Measurements from ENCODE around the gene CAPN10. TPM values are rescaled to one million over a fixed set of nuclear protein-coding genes. Genes with fewer than 3 reads are reported as not detected.

The CAPN10 gene
- polyA plus RNA-seq, 12 donors, result 11.9 to 23.8 (median 15.1) TPM; not detected in 1

DNA sequence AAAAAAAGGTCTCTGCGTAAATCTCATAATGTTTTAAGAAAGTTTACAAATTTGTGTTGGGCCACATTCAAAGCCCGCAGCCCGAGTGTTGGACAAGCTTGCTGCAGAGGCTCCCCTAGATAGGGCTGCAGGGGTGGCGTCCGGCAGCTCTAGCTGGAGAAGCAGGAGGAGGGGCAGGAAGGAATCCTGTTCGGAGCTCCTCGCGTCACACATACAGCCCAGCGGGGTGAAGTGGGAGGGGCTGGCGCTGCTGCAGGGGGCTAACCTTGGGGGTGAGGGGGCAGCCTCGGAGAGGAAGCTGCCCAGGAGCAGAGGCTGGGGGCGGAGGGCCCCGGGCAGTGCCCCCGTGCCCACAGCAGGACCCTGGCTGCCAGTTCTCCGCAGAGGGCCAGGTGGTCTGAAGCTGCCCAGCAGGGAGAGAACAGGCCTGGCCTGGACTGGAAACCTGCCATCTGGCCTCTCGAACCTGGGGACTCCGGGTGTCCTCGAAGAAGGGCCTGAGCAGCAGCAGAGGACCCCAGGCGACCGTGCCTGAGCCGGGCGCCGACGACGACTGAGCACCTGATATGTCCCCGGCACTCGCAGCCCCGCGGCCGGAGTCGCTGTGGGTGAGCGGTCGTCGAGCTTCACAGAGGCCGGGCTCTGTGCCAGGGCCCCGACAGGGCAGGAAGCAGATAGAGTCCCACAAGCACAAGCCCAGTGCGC lies 36.1 kb downstream of the CAPN10 start:
- no peak for DNase-seq

DNA sequence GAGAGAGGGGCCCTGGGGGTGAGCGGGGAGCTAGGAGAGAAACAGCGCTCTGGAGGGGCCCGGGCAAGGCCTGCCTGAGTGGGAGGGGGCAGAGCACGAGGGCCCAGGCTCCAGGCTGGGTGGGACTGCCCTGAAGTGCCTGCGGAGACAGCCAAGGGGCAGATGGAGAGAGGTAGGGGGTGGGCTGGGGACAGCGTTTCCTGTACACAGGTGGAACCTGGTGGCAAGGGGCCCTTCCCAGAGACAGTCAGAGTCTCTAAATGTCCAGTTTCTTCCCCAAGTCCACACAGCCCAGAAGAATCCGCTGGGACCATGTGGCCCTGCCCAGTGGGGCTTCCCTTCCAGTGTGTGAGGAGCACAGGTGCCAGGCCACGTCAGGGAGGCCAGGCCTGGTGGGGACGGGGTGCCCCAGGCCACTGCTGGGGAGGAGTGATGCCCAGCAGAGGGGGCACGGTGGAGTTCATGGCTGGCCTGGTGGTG lies 37.0 kb downstream of the CAPN10 start:
- DNase-seq, result no peak

DNA sequence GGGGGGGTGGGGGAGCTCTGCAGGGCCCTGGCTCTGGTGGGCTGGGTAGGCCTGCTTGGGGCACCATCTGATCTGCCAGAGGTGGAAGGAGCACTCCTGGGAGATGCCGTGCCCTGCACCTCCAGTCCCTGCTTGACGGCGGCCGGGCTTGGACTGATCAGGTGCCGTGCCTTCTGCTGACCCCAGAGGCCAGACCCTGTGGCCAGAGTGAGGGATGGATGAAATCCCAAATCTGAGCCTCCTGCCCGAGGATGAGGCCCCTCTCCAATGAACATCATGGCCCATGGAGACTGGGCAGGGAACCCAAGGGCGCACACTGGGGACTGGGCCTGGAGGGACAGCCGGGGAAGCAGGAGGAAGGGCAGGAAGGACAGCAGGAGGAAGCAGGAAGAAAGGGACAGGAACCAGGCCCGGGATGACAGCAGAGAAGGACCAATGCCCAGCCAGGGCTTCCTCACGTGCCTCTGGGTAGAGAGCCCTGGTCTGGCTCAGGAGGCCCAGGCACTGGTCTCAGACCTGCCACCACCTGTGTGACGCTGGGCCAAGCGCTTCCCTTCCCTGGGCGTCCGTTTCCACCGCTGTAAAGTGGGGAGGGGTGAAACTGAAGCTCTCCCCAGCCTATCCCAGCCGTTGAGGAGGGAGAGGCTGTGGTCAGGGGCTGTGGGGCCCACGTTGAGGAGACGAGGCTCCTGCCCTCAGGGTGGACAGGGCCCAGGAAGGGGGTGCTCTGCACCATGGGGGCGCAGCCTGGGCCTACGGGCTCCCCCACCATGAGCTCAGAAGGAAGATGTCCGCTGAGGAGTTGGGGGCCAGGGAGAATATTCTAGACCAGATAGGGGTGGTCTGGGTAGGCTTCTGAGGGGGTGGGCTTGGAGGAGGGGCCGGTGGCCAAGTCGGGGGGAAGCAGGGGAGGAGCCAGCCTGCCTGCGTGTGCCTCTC lies 37.7 kb downstream of the CAPN10 start:
- no peak for DNase-seq

DNA sequence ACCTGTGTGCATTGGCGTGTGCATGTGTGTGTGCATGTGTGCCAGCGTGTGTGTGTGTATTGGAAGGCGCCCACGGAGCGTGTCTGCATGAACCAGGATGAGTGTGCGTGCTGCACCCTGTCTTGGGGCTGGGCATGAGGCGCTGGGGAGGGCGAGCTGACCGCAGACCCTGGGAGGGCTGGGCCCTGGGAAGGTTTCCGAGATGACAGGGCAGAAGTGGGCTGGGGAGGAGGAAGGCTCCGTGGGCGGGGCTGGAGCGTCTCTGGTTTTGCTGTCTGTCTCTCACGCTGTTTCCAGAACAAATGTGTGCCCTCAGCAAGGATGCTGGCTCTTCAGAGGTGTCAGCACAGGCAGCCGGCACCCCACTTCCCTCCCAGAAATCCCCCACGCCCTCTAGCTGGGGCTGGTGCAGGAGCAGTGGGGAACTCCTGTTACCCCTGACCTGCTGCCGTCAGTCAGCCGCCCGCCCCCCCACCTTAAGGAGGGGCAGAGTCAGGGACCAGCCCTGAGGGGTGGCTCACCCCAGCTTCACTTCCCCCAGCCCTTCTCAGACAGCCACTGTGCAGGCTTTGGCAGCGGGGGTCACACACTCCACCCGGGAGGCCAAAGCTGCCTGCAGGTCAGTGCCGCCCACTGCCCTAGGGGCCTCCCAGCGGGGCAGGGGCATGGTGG lies 38.6 kb downstream of the CAPN10 start, which contains the start of gene GPR35:
TSS of gene GPR35 (plus strand) at position 531 of the 672 bp plus-strand sequence. CDS start 4,473 bp downstream, outside the sequence.
- DNase-seq, result no peak

DNA sequence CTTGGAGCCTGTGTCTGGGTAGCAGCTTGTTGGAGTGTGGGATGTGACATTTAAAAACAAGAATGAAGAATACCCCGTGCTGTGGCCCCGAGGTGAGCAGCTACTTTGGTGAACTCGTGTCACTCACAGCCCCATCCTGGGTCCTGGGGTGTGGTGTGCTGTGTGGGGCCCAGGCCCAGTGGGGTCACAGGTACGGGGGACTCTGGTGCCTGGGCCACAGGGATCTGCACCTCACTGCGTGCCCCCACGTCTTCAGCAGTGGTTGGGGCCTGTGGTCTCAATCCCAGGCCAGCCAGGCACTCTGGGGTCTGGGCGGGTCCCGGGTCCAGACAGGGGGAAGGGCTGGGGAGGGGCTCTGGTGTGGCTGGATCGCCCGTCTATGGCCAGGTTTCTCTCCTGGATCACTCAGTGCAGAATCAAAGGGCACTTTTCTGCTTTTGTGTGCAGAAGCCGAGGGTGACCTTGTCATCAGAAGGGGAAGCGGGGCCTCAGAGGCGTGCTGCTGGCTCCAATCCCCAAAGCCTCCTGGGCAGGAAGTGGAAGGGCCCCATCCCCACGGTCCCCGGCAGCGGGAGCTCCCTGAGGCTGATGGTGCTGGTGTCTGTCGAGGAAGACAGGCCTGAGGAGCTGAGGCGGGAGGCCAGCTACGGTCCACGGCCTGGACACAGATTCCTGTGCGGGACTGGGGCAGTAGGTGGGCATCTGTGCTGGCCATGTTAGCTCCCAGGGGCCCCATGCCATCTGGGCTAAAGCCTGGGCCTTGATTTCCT lies 40.2 kb downstream of the CAPN10 start:
- no peak for DNase-seq

DNA sequence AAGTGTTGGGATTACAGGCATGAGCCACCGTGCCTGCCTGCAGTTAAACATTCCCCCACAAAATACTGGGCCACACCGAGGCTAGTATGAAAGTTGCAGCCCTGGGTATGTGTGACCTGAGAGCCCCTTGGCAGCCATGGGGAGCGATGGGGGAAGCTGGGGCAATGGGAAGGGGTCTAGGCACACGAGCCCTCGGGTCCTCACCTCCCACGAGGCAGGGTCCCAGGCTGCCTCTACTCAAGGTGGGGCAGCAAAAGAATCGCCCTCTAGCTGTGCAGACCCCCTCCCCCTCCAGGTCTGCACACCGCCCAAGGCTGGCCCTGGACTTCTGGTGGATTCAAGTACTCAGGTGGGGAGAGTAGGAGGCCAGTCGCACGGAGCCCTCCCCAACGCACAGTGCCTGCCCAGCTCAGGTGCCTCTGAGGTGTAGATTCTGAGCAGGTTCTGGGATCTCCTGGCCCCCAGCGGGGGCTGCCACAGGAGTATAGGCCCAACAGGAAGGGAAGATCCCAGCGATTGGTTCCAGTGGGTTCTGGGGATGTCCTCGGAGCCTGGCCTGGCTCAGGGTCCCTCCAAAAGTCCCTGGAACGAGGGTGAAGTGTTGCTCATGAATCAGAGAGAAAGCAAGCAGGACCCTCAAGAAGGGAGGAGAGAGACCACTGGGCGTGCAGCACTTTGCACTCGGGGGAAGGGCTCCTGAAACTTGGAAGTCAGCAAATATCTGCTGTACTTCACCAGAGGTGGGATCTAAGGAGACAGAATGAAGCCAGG lies 41.4 kb downstream of the CAPN10 start:
- no peak for DNase-seq

DNA sequence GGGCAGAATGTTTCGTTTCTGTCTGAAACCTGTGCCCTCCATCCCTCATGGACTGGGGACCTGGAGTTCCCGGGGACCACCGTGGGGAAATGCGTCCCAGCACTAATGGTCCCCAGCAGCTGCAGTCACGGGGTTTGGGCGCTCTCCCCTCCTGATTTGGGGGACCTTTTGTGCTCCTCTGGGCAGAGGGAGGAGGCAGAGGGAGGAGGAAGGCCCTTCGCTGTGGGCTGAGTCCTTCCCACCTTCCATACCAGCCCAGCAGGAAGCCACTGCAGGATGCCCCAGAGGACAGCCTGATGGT lies 41.9 kb downstream of the CAPN10 start:
- no peak for DNase-seq

DNA sequence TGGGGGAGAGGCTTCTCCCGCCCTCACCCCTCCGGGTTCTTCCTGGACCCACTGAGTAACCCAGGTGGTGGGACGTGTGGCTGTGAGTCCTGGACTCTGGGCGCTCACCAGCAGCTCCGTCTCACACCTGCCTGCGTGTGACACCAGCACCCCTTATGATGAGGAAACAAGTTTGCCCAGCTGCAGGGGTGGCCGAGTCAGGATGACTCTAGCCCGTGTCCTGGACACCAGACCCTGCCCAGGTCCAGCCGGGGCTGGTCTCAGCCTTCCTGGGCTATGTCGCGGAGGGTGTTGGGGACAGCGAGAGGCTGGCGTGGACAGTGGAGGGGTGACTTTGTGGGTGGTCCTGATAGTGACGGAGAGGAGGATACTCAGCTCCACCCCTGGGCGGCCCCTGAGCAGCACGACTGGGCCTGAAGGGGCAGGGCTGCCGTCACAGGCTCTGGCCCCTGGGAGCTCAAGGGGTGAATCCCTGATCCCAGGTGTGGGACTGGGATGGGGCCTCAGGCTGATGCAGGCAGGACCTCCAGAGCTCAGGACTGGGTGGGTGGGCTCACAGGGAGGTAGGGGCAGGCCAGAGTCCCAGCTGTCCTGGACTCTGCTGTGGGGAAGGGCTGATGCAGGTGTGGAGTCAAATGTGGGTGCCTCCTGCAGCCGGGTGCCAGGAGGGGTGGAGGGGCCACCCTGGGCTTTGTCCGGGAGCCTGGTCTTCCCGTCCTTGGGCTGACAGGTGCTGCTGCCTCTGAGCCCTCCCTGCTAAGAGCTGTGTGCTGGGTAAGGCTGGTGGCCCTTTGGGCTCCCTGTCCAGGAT lies 42.5 kb downstream of the CAPN10 start:
- DNase-seq, result no peak

DNA sequence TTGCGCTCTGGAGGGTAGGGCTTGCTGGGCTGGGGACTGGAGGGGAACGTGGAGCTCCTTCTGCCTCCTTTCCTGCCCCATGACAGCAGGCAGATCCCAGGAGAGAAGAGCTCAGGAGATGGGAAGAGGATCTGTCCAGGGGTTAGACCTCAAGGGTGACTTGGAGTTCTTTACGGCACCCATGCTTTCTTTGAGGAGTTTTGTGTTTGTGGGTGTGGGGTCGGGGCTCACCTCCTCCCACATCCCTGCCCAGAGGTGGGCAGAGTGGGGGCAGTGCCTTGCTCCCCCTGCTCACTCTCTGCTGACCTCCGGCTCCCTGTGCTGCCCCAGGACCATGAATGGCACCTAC lies 43.1 kb downstream of the CAPN10 start:
- DNase-seq, result no peak

DNA sequence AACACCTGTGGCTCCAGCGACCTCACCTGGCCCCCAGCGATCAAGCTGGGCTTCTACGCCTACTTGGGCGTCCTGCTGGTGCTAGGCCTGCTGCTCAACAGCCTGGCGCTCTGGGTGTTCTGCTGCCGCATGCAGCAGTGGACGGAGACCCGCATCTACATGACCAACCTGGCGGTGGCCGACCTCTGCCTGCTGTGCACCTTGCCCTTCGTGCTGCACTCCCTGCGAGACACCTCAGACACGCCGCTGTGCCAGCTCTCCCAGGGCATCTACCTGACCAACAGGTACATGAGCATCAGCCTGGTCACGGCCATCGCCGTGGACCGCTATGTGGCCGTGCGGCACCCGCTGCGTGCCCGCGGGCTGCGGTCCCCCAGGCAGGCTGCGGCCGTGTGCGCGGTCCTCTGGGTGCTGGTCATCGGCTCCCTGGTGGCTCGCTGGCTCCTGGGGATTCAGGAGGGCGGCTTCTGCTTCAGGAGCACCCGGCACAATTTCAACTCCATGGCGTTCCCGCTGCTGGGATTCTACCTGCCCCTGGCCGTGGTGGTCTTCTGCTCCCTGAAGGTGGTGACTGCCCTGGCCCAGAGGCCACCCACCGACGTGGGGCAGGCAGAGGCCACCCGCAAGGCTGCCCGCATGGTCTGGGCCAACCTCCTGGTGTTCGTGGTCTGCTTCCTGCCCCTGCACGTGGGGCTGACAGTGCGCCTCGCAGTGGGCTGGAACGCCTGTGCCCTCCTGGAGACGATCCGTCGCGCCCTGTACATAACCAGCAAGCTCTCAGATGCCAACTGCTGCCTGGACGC lies 43.6 kb downstream of the CAPN10 start:
- DNase-seq, result no peak

DNA sequence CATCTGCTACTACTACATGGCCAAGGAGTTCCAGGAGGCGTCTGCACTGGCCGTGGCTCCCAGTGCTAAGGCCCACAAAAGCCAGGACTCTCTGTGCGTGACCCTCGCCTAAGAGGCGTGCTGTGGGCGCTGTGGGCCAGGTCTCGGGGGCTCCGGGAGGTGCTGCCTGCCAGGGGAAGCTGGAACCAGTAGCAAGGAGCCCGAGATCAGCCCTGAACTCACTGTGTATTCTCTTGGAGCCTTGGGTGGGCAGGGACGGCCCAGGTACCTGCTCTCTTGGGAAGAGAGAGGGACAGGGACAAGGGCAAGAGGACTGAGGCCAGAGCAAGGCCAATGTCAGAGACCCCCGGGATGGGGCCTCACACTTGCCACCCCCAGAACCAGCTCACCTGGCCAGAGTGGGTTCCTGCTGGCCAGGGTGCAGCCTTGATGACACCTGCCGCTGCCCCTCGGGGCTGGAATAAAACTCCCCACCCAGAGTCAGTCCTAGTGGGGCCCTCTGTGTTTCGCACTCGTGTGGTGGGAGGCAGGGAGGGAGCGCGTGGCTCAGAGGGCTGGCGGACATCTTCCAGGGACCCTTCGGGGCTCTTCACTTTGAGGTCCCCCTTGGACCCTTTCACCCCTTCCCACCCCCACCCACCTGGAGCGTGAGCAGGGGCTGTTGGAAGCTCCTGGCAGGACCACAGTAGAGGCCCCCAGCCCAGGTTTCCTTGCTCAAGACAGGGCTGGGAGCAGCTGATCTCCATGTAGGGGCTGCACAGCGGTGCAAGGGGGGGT lies 44.4 kb downstream of the CAPN10 start:
- DNase-seq, result no peak

DNA sequence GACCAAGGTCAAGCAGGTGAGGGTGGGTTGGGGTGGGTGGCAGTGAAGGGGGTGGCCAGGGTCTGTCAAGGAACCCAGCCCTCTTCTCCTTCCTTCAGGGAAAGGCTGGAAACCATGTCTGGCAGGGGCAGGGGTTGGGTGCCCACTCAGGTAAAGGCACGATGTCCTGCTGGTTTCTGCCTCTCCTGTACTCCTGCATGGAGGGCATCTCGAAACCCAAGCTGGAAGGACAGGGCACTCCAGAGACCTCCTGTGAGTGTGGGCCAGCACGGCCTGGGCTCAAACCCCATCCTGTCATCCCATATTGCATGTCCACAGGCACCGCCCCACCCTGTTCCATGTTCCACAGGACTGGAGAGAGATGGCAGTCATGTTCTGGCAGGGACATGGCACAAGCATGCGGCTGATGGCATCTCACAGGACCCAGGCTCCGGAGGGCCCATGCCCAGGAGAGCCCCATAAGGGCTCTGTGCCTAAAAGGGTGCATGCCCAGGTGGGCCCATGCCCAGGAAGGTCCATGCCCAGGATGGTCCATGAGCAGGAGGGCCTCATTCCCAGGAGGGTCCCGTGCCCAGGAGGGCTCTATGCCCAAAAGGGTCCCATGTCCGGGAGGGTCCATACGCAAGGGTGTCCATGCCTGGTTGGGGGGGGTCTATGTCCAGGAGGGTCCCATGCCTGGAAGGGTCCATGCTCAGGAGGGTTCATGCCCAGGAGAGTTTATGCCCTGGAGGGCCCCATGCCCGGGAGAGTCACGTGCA lies 45.2 kb downstream of the CAPN10 start:
- DNase-seq, result no peak

DNA sequence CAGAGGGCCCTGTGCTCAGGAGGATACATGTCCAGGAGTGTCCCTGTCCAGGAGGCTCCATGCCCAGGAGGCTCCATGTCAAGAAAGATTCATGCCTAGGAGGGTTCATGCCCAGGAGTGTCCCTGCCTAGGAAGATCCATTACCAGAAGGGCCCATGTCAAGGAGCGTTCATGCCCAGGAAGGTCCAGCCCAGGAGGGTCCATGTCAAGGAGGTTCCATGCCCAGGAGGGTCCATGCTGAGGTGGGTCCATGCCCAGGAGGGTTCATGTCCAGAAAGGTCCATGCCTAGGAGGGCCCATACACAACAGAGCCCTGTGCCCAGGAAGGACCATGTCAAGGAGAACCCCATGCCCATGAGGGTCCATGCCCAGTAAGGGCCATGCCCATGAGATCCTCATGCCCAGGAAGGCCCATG lies 45.8 kb downstream of the CAPN10 start:
- no peak for DNase-seq

DNA sequence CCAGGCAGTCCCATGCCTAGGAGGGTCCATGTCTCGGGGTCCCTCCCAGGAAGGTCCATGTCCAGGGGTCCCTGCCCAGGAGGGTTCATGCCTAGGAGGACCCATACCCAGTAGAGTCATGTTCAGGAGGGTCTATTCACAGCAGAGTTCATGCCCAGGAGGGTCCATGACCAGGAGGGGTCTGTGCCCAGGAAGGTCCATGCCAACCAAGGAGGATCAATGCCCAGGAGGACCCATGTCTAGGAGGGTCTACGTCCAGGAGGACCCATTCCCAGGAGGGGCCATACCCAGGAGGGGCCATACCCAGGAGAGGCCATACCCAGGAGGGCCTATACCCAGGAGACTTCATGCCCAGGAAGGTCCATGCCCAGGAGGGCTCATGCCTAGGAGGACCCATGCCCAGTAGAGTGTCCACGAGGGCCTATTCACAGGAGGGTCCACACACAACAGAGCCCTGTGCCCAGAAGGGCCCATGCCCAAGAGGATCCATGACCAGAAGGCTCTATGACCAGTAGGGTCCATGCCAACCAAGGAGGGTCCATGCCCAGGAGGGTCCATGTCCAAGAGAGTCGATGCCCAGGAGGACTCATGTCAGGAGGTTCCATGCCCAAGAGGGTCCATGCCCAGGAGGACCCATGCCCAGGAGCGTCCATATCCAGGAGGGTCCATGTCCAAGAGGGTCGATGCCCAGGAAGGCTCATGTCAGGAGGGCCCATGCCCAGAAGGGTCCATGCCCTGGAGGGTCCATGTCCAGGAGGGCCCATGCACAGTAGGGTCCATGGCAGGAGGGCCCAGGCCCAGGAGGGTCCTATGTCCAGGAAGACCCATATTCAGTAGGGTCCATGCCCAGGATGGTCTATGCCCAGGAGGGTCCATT lies 48.8 kb downstream of the CAPN10 start:
- no peak for DNase-seq

DNA sequence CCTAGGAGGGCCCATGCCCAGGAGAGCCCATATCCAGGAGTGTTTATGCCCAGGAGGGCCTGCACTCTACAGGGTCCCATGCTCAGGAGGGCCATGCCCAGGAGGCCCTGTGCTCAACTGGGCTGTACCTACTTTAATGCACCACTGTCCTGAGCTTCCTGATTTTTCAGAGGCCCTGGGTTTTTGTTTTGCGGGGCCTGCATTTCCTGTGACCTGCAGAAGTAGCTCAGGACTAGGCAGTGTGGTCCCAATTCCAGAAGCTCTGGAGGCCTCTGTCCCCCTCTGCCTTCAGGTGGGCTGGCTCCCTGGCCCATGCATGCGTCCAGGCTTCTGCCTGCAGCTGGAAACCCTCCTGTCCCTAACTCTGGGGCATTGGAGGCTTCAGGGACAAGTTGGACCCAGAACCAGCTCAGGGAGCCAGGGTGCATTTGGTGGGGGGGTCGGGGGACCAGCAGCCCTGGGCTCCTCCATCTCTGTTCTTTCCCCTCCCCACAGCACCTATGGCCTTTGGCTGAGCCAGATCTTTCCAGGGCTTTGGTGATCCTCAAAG lies 49.5 kb downstream of the CAPN10 start:
- no peak for DNase-seq

DNA sequence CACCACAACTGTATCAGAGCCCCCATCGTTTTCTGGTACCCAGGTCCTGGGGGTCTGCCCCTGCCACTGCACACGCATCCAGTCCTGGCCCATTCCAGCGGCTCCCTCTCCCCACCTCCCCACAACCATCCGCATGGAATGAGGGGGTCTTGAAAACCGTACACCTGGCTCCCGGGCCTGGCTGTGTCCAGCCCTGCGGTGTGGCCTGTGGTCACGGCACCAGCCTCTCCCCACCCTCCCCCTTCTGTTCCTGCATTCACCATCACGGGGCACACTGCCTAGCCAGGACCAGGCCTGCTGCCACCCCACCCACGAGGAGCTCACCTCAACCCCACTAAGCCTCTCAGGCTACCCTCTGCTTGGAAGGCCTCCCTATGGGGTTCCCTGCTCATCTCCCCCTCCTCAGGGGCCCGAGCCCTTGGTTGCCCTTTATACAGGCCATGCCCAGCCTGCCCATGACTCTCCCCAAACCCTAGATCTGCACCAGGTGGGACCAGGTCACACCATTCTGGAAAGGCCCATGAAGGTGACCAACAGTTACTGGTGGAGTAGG lies 50.1 kb downstream of the CAPN10 start:
- no peak for DNase-seq
